ENCODE measurements around the gene ZNF384.

GRCh38 chr12:6736754-6737153, 47.6 kb upstream of the ZNF384 start:
- TF ChIP-seq, protein P1, sequence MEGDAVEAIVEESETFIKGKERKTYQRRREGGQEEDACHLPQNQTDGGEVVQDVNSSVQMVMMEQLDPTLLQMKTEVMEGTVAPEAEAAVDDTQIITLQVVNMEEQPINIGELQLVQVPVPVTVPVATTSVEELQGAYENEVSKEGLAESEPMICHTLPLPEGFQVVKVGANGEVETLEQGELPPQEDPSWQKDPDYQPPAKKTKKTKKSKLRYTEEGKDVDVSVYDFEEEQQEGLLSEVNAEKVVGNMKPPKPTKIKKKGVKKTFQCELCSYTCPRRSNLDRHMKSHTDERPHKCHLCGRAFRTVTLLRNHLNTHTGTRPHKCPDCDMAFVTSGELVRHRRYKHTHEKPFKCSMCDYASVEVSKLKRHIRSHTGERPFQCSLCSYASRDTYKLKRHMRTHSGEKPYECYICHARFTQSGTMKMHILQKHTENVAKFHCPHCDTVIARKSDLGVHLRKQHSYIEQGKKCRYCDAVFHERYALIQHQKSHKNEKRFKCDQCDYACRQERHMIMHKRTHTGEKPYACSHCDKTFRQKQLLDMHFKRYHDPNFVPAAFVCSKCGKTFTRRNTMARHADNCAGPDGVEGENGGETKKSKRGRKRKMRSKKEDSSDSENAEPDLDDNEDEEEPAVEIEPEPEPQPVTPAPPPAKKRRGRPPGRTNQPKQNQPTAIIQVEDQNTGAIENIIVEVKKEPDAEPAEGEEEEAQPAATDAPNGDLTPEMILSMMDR (IDR thresholded peaks at IDR 0.05; ENCODE audit: poor library complexity) = no peak
- TF ChIP-seq EZH2 (IDR thresholded peaks at IDR 0.05; ENCODE audit: borderline replicate concordance) (no peak), EZH2phosphoT487 (IDR thresholded peaks at IDR 0.05; ENCODE audit: low read depth, severe bottlenecking, unreplicated experiment) (no peak)
